Measurements from ENCODE around the gene CKMT1B.
"Not testable (repeated sequence)": the region's sequence is repeated elsewhere in the genome, so short reads cannot be mapped to it uniquely, and the experiment has no call there.

CKMT1B gene

GRCh38 chr15:43593328-43594190, at the start of gene CKMT1B:
CKMT1B (plus strand) TSS chr15:43594027; CDS start chr15:43594219, 192 bp downstream.
- DNase-seq, result not testable (repeated sequence)

- no peak for DNase-seq
Measured at GRCh38 chr15:43544266-43544665, 49.6 kb upstream of the CKMT1B start.

DNA sequence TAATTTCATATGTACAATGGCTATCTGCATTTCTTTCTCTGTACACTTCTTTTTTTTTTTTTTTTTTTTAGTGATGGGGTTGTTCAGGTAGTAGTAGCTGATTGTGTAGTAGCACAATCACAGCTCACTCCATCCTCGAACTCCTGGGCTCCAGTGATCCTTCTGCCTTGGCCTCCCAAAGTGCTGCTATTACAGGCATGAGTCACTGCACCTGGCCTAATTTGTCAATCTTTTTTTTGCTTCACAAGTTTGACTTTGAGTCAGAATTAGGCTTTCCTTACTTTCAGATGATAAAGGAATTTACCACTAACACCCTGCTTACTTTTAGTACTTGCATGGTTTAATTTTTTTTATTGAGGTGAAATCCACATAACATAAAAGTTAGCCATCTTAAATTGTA, 48.4 kb upstream of the CKMT1B start:
- DNase-seq, result no peak

DNA sequence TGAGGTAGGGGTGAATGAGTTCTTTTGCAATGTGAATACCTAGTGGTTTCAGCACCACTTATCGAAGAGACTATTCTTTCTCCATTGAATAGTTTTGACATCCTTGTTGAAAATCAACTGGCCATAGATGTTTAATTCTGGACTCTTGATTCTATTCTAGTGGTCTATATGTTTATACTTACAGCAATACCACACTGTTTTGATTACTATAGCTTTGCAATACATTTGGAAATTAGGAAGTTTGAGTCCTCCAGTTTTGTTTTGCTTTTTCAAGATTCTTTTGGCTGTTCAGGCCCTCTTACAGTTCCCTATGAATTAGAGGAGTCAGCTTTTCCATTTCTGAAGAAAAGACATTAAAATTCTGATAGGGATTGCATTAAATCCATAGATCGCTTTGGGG, 46.3 kb upstream of the CKMT1B start:
- DNase-seq, result no peak

GRCh38 chr15:43550527-43551363, 43.1 kb upstream of the CKMT1B start:
- no peak for DNase-seq

DNA sequence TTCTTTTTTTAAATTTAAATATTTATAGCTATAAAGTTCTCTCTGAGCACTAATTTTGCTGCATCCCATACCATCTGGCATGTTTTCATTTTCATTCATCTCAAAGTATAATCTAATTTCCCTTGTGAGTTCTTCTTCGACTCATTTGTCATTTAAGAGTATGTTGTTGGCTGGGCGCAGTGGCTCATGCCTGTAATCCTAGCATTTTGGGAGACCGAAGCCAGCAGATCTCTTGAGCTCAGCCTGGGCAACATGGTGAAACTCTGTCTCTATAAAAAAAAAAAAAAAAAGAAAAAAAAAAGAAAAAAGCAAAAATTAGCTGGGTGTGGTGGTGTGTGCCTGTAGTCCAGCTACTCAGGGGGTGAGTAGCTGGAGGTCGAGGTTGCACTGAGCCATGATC, 41.6 kb upstream of the CKMT1B start:
- DNase-seq, result no peak

- no peak for DNase-seq
Measured at GRCh38 chr15:43552986-43553385, 40.8 kb upstream of the CKMT1B start.

GRCh38 chr15:43562753-43563152, 31.1 kb upstream of the CKMT1B start:
- not testable (repeated sequence) for DNase-seq

DNA sequence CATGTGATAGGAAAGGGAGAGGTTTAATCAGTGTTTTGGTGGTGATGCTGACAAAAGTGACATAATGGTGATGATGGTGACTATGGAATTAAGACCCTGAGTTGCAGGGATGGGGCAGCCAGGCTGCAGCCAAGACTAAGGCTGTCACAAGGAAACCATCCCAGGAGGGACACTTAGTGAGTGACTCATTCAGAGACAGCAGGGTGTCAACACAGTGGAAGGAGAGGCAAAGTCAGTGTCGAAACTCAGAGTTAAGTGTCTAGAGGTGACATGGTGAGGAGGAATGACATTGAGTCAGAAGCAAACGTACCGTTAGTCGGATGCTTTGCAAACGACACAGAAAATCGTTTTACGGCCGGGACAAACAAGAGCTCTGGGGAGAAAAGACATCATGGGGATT, 30.0 kb upstream of the CKMT1B start:
- not testable (repeated sequence) for DNase-seq

DNA sequence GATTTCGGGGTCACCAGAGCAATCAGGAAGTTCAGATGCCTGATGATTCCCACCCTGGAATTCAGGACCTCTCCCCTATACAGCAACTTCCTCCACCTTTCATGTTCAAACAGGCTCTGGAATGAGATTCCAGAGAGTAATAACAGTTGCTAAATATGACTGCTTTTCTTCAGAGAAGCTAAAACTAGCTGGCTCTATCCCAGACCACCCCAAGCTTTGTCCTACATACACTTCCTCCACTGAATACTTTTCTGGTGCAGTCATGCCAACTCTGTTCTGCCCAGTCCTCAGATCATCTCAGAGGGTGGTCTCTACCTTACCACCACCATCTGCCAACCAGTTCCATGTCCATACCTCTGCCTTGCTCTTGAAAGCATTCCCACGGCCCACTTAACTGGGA, 27.2 kb upstream of the CKMT1B start:
- DNase-seq, result not testable (repeated sequence)

- DNase-seq, result not testable (repeated sequence)
Measured at GRCh38 chr15:43574607-43575006, 19.2 kb upstream of the CKMT1B start.

- DNase-seq, result not testable (repeated sequence)
Measured at GRCh38 chr15:43589778-43590466, 3.9 kb upstream of the CKMT1B start, which contains the start of gene PPIP5K1. PPIP5K1 (minus strand) TSS chr15:43590208; CDS start chr15:43584504, 5,704 bp downstream.

DNA sequence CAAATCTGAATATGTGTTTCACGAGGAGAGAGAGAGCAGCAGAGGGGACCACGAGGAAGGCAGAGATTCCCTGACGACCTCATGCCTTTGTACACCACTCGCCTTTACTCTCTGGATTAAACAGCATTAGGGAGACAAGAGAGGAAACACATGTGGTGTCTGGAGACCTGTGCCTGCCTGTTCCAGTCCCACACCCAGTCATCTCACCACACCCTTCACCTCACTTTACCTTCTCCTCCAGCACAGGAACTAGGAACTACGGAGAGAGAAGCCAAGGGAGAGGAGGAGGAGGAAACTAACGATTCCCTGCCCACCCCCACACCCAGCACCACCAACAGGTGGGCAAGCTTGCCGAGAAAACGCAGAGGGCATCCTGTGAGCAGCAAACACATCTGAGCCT, 986 bp upstream of the CKMT1B start:
- not testable (repeated sequence) for DNase-seq

DNA sequence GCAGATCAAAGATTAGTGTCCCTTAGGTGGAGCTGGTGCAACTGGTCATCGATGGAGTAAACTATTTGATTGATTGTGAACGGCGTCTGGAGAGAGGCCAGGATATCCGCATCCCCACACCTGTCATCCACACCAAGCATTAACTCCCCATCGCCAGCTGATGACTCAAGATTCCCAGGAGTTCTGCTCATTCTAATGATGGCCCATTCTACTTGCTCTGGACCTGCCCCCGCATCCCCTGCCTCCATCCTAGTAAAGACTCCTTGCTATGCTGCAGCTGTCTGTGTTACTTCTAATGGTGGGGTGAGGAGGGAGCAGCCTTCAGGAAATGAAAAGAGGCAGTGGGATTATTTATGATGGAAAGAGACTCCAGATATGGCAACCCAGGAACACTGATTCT, 5.3 kb downstream of the CKMT1B start:
- not testable (repeated sequence) for DNase-seq

GRCh38 chr15:43600200-43600599, 6.4 kb downstream of the CKMT1B start:
- DNase-seq, result not testable (repeated sequence)

- DNase-seq, result not testable (repeated sequence)
Measured at GRCh38 chr15:43602233-43602632, 8.4 kb downstream of the CKMT1B start.

- not testable (repeated sequence) for DNase-seq
Measured at GRCh38 chr15:43617750-43618149, 23.9 kb downstream of the CKMT1B start.

- not testable (repeated sequence) for DNase-seq
Measured at GRCh38 chr15:43618700-43619099, 24.9 kb downstream of the CKMT1B start, which contains the start of gene STRC. STRC (minus strand) TSS chr15:43618800; CDS start chr15:43618722, 78 bp downstream.

GRCh38 chr15:43622068-43622799, 28.4 kb downstream of the CKMT1B start:
- DNase-seq, result not testable (repeated sequence)

DNA sequence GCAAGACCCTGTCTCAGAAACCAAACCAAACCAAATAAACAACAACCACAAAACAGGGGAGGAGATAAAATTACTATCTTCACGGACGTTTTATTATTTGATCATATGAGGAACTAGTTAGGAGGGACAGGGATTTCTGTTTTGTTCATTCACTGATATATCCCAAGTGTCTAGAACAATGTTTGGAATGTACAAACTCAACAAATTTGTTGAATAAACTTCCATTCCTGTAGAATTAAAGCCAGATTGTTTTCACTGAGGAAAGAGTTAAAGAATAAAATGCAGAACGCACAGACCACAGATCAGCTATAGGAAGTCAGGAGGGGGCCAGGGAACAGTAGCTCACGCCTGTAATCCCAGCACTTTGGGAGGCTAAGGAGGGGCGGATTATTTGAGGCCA, 31.3 kb downstream of the CKMT1B start:
- no peak for DNase-seq

GRCh38 chr15:43626937-43627336, 33.1 kb downstream of the CKMT1B start:
- DNase-seq, result not testable (repeated sequence)

Measured in cortex of kidney (tissue), 1 donor.